Measurements from ENCODE around the gene GBP7.
"Not testable (repeated sequence)": the region's sequence is repeated elsewhere in the genome, so short reads cannot be mapped to it uniquely, and the experiment has no call there.

Gene GBP7

GRCh38 chr1:89170170-89171066 lies 5.4 kb downstream of the GBP7 start:
- DNase-seq (ENCODE audit: low read depth): no peak

- DNase-seq (ENCODE audit: low read depth): no peak
Observed at GRCh38 chr1:89169166-89169565, 6.6 kb downstream of the GBP7 start.

- no peak for DNase-seq (ENCODE audit: low read depth)
Observed at GRCh38 chr1:89167590-89168230, 8.1 kb downstream of the GBP7 start.

- no peak for DNase-seq (ENCODE audit: low read depth)
Observed at GRCh38 chr1:89166705-89167104, 9.1 kb downstream of the GBP7 start.

- DNase-seq (ENCODE audit: low read depth): no peak
Observed at GRCh38 chr1:89165811-89166210, 10.0 kb downstream of the GBP7 start.

GRCh38 chr1:89151047-89151446 lies 24.8 kb downstream of the GBP7 start:
- DNase-seq (ENCODE audit: low read depth): no peak

GRCh38 chr1:89149976-89150375 lies 25.8 kb downstream of the GBP7 start:
- DNase-seq (ENCODE audit: low read depth): no peak

- no peak for DNase-seq (ENCODE audit: low read depth)
Observed at GRCh38 chr1:89149229-89149628, 26.6 kb downstream of the GBP7 start.

GRCh38 chr1:89147678-89148658 lies 27.8 kb downstream of the GBP7 start:
- DNase-seq (ENCODE audit: low read depth): no peak

GRCh38 chr1:89146721-89147120 lies 29.1 kb downstream of the GBP7 start:
- no peak for DNase-seq (ENCODE audit: low read depth)

GRCh38 chr1:89143484-89143883 lies 32.3 kb downstream of the GBP7 start:
- no peak for DNase-seq (ENCODE audit: low read depth)

- no peak for DNase-seq (ENCODE audit: low read depth)
Observed at GRCh38 chr1:89142160-89142559, 33.6 kb downstream of the GBP7 start.

- DNase-seq (ENCODE audit: low read depth): no peak
Observed at GRCh38 chr1:89133747-89134146, 42.1 kb downstream of the GBP7 start.

- no peak for DNase-seq (ENCODE audit: low read depth)
Observed at GRCh38 chr1:89130716-89131115, 45.1 kb downstream of the GBP7 start.

- no peak for DNase-seq (ENCODE audit: low read depth)
Observed at GRCh38 chr1:89129911-89130310, 45.9 kb downstream of the GBP7 start.

- not testable (repeated sequence) for DNase-seq (ENCODE audit: low read depth)
Observed at GRCh38 chr1:89128003-89128458, 47.8 kb downstream of the GBP7 start.

- DNase-seq (ENCODE audit: low read depth): peak; percentile 53
Observed at GRCh38 chr1:89126602-89127565, 48.9 kb downstream of the GBP7 start.

GRCh38 chr1:89125913-89126580 lies 49.8 kb downstream of the GBP7 start, which contains the start of gene GBP2:
Gene GBP2, minus strand, starts transcription at chr1:89126114. Its CDS starts 4,148 bp downstream, at chr1:89121966.
- no peak for DNase-seq (ENCODE audit: low read depth)

GRCh38 chr1:89125240-89125912 lies 50.4 kb downstream of the GBP7 start:
- DNase-seq (ENCODE audit: low read depth): no peak

GRCh38 chr1:89121641-89122040 lies 54.2 kb downstream of the GBP7 start:
- no peak for DNase-seq (ENCODE audit: low read depth)

All from T follicular helper cell (primary cell).